ENCODE results near the gene SNX25.

Gene SNX25

GRCh38 chr4:185215261-185215660, 5.9 kb downstream of the SNX25 start:
- Histone ChIP-seq H3K27ac (ENCODE audit: insufficient read depth, low read length, poor library complexity, severe bottlenecking) (no peak overlapping the region), H3K27me3 (replicated peaks; ENCODE audit: control insufficient read depth, insufficient read depth, low read length, poor library complexity, severe bottlenecking) (no peaks in the 10 kb centered on the region), H3K4me3 (ENCODE audit: insufficient read depth, low read depth, low read length, poor library complexity, severe bottlenecking) (no peak overlapping the region), H3K36me3 (ENCODE audit: control insufficient read depth, insufficient read depth, low read length) (no peaks in the 10 kb centered on the region), H3K4me1 (ENCODE audit: control insufficient read depth, insufficient read depth, low read length, poor library complexity, severe bottlenecking) (peaks cover 8% of the 10 kb centered on the region), H3K9me3 (ENCODE audit: control insufficient read depth, low read length) (no peaks in the 10 kb centered on the region)
- DNase-seq: no peak

DNA sequence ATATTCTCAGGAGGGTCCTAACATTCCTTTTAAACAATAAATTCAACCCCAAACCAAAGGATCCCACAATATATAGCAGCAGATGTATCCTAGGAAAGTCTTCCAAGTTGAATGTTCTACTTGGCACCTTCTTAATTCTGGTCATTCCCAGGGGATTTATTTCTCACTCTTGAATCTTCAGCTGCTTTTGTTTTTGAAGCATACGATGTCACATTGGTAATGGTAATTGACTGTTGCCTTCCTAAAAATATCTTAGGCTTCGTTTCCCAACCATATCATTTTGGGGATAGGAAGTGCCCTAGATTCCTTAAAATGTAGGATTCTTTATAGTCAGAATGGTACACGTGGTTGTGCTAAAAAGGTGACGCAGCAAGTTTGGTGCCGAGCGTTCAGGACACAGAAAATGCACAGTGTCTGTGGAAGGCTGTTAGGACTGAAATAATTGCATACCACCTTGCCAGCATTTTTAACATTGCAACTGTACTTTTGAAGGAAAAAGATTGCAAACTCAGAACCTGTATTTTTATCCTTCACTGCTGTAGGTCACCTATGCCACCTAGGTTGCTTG, 8.1 kb downstream of the SNX25 start:
- Histone ChIP-seq H3K9me3 (ENCODE audit: control insufficient read depth, low read length) (no peaks in the 10 kb centered on the region), H3K27ac (ENCODE audit: insufficient read depth, low read length, poor library complexity, severe bottlenecking) (no peak overlapping the region), H3K4me3 (ENCODE audit: insufficient read depth, low read depth, low read length, poor library complexity, severe bottlenecking) (no peak overlapping the region), H3K4me1 (ENCODE audit: control insufficient read depth, insufficient read depth, low read length, poor library complexity, severe bottlenecking) (no peaks in the 10 kb centered on the region), H3K27me3 (replicated peaks; ENCODE audit: control insufficient read depth, insufficient read depth, low read length, poor library complexity, severe bottlenecking) (no peaks in the 10 kb centered on the region), H3K36me3 (ENCODE audit: control insufficient read depth, insufficient read depth, low read length) (no peaks in the 10 kb centered on the region)
- no peak for DNase-seq

GRCh38 chr4:185218312-185218711, 8.9 kb downstream of the SNX25 start:
- H3K4me1 ChIP-seq (ENCODE audit: control insufficient read depth, insufficient read depth, low read length, poor library complexity, severe bottlenecking): no peaks in the 10 kb centered on the region

DNA sequence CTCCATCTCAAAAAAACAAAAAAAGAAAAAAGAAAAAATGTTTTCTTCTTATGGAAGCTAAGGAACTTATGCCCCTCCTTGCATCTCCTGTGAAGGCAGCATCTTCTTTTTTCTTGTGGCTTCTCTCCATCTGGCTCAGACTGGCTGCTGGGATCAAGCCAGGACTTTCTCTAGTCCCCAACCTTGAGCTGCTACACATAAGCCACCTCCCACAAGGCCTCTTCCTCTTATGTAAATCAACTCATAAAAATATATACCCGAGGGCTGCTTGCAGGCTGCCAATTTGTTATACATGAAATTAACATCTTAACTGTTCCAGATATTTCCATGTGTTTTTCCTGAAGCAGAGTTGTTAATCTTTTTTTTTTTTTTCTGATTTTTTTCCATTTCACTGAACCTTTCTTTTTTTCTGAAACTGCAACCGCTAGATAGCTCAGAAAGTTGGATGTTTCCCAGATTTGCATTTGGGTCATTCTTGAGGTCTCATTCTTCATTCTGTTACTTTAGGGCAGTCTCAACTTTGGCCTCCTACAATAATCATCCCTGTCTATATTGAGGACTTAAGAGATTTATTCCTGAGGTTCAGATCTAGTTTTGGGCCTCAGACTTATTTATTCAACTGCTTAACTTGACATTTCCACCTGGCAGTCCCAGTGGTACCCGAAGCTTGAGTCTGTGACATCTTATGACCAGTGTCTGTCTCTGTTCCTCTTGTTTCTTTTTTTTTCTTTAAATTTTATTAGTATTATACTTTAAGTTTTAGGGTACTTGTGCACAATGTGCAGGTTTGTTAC, 10.3 kb downstream of the SNX25 start:
- no peaks in the 10 kb centered on the region for H3K36me3 ChIP-seq (ENCODE audit: control insufficient read depth, insufficient read depth, low read length)
- DNase-seq: no peak

More at GRCh38 chr4:185218312-185218711, 8.9 kb downstream of the SNX25 start:
- Histone ChIP-seq H3K27me3 (replicated peaks; ENCODE audit: control insufficient read depth, insufficient read depth, low read length, poor library complexity, severe bottlenecking) (no peaks in the 10 kb centered on the region), H3K36me3 (ENCODE audit: control insufficient read depth, insufficient read depth, low read length) (no peaks in the 10 kb centered on the region), H3K9me3 (ENCODE audit: control insufficient read depth, low read length) (no peaks in the 10 kb centered on the region), H3K27ac (ENCODE audit: insufficient read depth, low read length, poor library complexity, severe bottlenecking) (no peak overlapping the region), H3K4me3 (ENCODE audit: insufficient read depth, low read depth, low read length, poor library complexity, severe bottlenecking) (no peak overlapping the region)
- DNase-seq: no peak

DNA sequence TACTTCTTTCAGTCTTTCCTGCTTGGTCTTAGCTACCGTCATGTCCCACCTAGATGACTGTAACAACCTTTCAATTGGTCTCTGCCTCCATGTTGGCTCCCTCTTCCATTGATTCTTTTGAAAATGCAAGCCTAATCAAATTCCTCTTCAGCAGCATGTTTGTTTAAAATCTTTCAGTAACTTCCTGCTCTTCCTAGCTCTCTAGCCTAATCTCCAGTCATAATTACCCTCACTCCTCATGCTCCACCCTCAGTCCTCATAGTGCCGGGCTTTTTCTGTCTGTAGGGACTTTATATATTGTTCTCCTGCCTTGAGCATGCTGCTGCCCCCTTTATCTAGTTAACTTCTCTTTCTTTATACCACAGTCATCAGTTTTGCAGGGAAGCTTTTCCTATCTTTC, 12.1 kb downstream of the SNX25 start:
- H3K4me1 ChIP-seq (ENCODE audit: control insufficient read depth, insufficient read depth, low read length, poor library complexity, severe bottlenecking): no peaks in the 10 kb centered on the region
- H3K9me3 ChIP-seq (ENCODE audit: control insufficient read depth, low read length): no peaks in the 10 kb centered on the region
- H3K4me3 ChIP-seq (ENCODE audit: insufficient read depth, low read depth, low read length, poor library complexity, severe bottlenecking): no peak overlapping the region
- H3K27me3 ChIP-seq (replicated peaks; ENCODE audit: control insufficient read depth, insufficient read depth, low read length, poor library complexity, severe bottlenecking): no peaks in the 10 kb centered on the region
- no peak for DNase-seq
- no peak overlapping the region for H3K27ac ChIP-seq (ENCODE audit: insufficient read depth, low read length, poor library complexity, severe bottlenecking)
- H3K36me3 ChIP-seq (ENCODE audit: control insufficient read depth, insufficient read depth, low read length): no peaks in the 10 kb centered on the region

More for the DNA sequence above, 10.3 kb downstream of the SNX25 start:
- Histone ChIP-seq H3K27ac (ENCODE audit: insufficient read depth, low read length, poor library complexity, severe bottlenecking) (no peak overlapping the region), H3K27me3 (replicated peaks; ENCODE audit: control insufficient read depth, insufficient read depth, low read length, poor library complexity, severe bottlenecking) (no peaks in the 10 kb centered on the region), H3K9me3 (ENCODE audit: control insufficient read depth, low read length) (no peaks in the 10 kb centered on the region), H3K4me1 (ENCODE audit: control insufficient read depth, insufficient read depth, low read length, poor library complexity, severe bottlenecking) (no peaks in the 10 kb centered on the region), H3K4me3 (ENCODE audit: insufficient read depth, low read depth, low read length, poor library complexity, severe bottlenecking) (no peak overlapping the region)

- Histone ChIP-seq H3K27me3 (replicated peaks; ENCODE audit: control insufficient read depth, insufficient read depth, low read length, poor library complexity, severe bottlenecking) (no peaks in the 10 kb centered on the region), H3K4me3 (ENCODE audit: insufficient read depth, low read depth, low read length, poor library complexity, severe bottlenecking) (no peak overlapping the region), H3K9me3 (ENCODE audit: control insufficient read depth, low read length) (no peaks in the 10 kb centered on the region), H3K27ac (ENCODE audit: insufficient read depth, low read length, poor library complexity, severe bottlenecking) (no peak overlapping the region), H3K36me3 (ENCODE audit: control insufficient read depth, insufficient read depth, low read length) (no peaks in the 10 kb centered on the region), H3K4me1 (ENCODE audit: control insufficient read depth, insufficient read depth, low read length, poor library complexity, severe bottlenecking) (no peaks in the 10 kb centered on the region)
- no peak for DNase-seq
Measured at GRCh38 chr4:185221912-185222311, 12.5 kb downstream of the SNX25 start.

GRCh38 chr4:185222598-185222997, 13.2 kb downstream of the SNX25 start:
- no peak for DNase-seq
- H3K27me3 ChIP-seq (replicated peaks; ENCODE audit: control insufficient read depth, insufficient read depth, low read length, poor library complexity, severe bottlenecking): no peaks in the 10 kb centered on the region
- H3K9me3 ChIP-seq (ENCODE audit: control insufficient read depth, low read length): no peaks in the 10 kb centered on the region
- H3K36me3 ChIP-seq (ENCODE audit: control insufficient read depth, insufficient read depth, low read length): no peaks in the 10 kb centered on the region
- no peak overlapping the region for H3K4me3 ChIP-seq (ENCODE audit: insufficient read depth, low read depth, low read length, poor library complexity, severe bottlenecking)
- no peak overlapping the region for H3K27ac ChIP-seq (ENCODE audit: insufficient read depth, low read length, poor library complexity, severe bottlenecking)
- H3K4me1 ChIP-seq (ENCODE audit: control insufficient read depth, insufficient read depth, low read length, poor library complexity, severe bottlenecking): no peaks in the 10 kb centered on the region

GRCh38 chr4:185224597-185224996, 15.2 kb downstream of the SNX25 start:
- no peaks in the 10 kb centered on the region for H3K27me3 ChIP-seq (replicated peaks; ENCODE audit: control insufficient read depth, insufficient read depth, low read length, poor library complexity, severe bottlenecking)
- H3K27ac ChIP-seq (ENCODE audit: insufficient read depth, low read length, poor library complexity, severe bottlenecking): no peak overlapping the region
- DNase-seq: no peak
- H3K4me3 ChIP-seq (ENCODE audit: insufficient read depth, low read depth, low read length, poor library complexity, severe bottlenecking): no peak overlapping the region
- H3K36me3 ChIP-seq (ENCODE audit: control insufficient read depth, insufficient read depth, low read length): no peaks in the 10 kb centered on the region
- no peaks in the 10 kb centered on the region for H3K4me1 ChIP-seq (ENCODE audit: control insufficient read depth, insufficient read depth, low read length, poor library complexity, severe bottlenecking)
- H3K9me3 ChIP-seq (ENCODE audit: control insufficient read depth, low read length): no peaks in the 10 kb centered on the region

DNA sequence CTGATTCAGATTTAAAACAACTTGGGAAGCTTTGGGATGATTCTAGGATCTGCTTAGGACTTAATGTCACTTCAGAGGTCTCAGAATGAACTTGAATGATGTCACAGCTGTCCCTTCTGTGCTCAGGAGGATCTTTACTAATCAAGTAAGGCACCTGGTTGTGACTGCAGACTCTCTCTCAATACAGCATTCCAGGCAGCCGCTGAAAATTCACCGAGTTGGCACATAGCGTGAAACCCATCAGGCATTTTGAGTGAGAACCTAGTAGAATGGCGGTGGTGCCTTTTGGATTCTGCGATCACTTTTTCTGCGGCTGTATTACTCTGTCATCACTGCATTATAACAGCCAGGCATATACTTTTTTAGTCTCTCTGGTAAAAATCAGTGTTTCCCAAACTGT, 16.5 kb downstream of the SNX25 start:
- H3K36me3 ChIP-seq (ENCODE audit: control insufficient read depth, insufficient read depth, low read length): no peaks in the 10 kb centered on the region
- no peak for DNase-seq
- H3K27ac ChIP-seq (ENCODE audit: insufficient read depth, low read length, poor library complexity, severe bottlenecking): no peak overlapping the region
- H3K9me3 ChIP-seq (ENCODE audit: control insufficient read depth, low read length): no peaks in the 10 kb centered on the region
- no peaks in the 10 kb centered on the region for H3K27me3 ChIP-seq (replicated peaks; ENCODE audit: control insufficient read depth, insufficient read depth, low read length, poor library complexity, severe bottlenecking)
- no peak overlapping the region for H3K4me3 ChIP-seq (ENCODE audit: insufficient read depth, low read depth, low read length, poor library complexity, severe bottlenecking)
- no peaks in the 10 kb centered on the region for H3K4me1 ChIP-seq (ENCODE audit: control insufficient read depth, insufficient read depth, low read length, poor library complexity, severe bottlenecking)

- H3K9me3 ChIP-seq (ENCODE audit: control insufficient read depth, low read length): no peaks in the 10 kb centered on the region
- H3K4me3 ChIP-seq (ENCODE audit: insufficient read depth, low read depth, low read length, poor library complexity, severe bottlenecking): no peak overlapping the region
- H3K36me3 ChIP-seq (ENCODE audit: control insufficient read depth, insufficient read depth, low read length): no peaks in the 10 kb centered on the region
- H3K27me3 ChIP-seq (replicated peaks; ENCODE audit: control insufficient read depth, insufficient read depth, low read length, poor library complexity, severe bottlenecking): no peaks in the 10 kb centered on the region
- H3K27ac ChIP-seq (ENCODE audit: insufficient read depth, low read length, poor library complexity, severe bottlenecking): no peak overlapping the region
- no peak for DNase-seq
- H3K4me1 ChIP-seq (ENCODE audit: control insufficient read depth, insufficient read depth, low read length, poor library complexity, severe bottlenecking): no peaks in the 10 kb centered on the region
Measured at GRCh38 chr4:185227131-185227551, 17.7 kb downstream of the SNX25 start.

Data from effector memory CD4-positive, alpha-beta T cell (primary cell).